OCI-M1 (cell line): ENCODE results near the gene BRIP1.
"Not testable (repeated sequence)": the region's sequence is repeated elsewhere in the genome, so short reads cannot be mapped to it uniquely, and the experiment has no call there.

Source experiments
- DNase-seq: peaks from one replicate; lab custom pipeline; 2025; lab: John Stamatoyannopoulos, UW

BRIP1 gene

DNA sequence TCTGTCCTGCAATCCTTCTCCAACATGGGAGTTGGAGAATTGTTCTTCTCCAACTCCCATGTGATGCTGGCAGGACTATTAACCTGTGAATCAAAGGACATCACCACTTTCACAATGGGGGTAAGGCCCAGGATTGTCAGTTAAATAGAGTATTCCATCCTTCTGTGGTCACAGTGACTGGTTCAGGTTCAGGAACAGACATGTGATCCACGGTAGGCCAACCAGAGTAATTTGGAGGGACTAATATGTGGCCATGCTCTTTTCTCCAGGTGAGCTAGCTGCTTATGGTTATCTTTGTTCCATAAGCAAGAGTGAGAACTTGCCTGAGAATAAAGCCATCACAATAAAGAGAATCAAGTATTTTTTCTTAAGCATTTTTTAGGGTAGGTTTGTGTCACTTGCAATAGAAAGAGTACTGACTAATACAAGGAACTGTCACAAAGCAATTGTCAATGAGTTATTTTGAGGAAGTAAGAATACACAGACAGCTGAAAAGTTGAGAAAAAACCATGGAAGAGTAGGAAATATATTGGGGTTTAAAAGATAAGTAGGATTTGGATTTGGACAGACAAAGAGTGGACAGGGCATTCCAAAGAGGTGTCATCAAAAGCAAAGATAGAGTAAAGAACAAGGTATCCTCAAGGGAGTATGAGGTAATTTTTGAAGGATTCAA lies 63.4 kb downstream of the BRIP1 start:
- peak; percentile 23 for DNase-seq

DNA sequence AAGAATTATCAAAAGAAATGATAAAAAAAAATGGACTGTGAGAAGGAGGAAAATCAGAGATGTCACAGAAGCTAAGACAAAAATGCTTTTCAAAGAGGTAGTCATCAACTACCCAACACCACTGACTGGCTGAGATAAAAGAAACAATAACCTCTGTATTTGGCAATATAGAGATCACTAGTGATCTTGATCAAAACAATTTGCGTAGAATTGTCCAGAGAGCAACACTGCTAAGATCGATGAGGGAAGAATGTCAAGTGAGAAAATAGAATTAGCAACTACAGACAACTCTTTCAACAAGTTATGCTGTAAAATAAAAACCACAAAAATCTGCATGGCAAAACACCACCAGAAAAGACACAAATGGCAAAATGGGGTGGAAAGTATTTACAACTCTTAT lies 66.0 kb downstream of the BRIP1 start:
- DNase-seq: no peak

DNA sequence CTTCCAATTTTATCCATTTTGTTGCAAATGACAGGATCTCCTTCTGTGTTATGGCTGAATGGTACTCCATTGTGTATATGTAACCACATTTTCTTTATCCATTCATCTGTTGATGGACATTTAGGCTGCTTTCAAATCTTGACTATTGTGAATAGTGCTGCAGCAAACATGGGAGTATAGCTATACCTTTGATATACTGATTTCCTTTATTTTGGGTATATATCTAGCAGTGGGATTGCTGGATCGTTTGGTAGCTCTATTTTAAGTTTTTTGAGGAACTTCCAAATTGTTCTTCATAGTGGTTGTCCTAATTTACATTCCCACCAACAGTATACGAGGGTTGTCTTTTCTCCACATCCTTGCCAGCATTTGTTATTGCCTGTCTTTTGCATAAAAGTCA lies 67.8 kb downstream of the BRIP1 start:
- DNase-seq: no peak

DNA sequence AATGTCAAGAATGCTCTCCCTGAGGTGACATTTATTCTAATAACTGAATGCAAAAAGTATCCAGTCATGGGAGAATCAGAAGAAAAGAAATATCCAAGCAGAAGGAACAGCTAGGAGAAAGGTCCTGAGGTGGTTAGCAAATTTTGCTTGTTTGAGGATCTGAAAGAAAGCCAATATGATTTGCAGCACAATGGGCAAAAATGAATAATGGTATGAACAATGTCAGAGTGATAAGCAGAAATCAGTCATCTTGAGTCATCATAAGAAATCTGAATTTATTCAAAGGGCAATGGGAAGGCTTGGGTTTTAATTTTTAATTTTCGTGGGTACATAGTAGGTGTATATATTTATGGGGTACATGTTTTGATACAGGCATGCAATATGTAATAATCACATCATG lies 68.5 kb downstream of the BRIP1 start:
- no peak for DNase-seq

DNA sequence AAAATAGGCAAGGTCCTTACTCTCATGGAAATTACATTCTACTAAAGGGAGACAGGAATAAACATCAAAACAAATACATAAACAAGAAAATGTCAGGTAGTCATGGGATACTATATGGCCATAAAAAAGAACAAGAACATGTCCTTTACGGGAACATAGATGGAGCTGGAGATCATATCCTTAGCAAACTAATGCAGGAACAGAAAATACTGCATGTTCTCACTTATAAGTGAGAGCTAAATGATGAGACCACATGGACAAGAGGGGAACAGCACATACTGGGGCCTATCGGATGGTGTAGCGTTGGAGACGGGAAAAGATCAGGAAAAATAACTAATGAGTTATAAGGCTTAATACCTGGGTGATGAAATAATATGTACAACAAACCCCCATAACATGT lies 69.1 kb downstream of the BRIP1 start:
- no peak for DNase-seq

DNA sequence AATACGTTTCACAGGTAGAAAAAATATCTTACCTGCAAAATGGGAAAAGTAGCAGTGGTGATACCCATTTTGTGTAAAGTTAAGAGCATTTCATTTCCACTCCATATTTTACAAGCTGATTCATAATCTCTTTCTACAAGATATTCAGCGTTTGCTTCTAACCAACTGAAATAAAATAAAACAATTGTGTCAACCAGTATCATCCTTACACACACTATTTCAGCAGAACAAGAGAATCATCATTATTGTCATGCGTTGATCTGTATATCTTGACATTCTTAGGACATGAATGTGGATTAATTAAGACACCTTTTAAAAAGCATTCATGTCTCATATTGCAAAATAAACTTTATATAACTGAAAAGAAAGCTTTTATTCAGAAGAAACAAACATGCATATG lies 69.8 kb downstream of the BRIP1 start:
- no peak for DNase-seq

DNA sequence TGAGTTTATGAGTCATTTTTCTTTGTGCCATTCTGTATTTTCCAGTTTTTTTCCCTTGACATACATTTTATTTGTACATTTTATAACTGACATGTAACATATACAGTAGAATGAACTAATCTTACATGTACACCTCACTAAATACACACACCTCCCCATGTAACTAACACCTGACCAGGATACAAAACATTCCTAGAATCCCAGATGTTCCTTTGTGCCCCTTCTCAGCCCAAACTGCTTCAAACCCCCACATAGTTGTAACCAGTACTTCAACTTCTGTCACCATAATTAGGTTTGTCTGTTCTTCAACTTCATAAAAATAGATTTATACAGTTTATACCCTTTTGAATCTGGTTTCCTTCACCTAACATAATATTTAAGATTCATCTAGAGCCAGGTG lies 73.5 kb downstream of the BRIP1 start:
- DNase-seq: no peak

DNA sequence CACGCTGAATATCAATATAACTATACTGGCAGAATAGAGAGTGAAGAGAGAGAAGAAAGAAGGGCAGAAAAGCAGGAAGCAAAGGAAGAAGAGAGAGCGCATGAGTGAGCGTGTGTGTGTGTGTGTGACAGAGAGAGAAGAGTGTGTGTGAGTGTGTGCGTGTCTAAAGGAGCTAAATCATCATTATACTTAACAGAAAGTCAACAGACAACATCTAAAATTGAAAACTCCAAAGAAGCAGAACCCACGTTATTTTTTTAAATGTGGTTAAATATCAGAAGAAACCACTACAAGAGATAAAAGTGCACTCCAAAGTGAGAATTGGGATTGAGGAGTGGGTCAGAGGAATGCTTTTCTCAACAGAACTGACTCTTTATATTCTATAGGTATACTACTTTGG lies 77.2 kb downstream of the BRIP1 start:
- DNase-seq: no peak

DNA sequence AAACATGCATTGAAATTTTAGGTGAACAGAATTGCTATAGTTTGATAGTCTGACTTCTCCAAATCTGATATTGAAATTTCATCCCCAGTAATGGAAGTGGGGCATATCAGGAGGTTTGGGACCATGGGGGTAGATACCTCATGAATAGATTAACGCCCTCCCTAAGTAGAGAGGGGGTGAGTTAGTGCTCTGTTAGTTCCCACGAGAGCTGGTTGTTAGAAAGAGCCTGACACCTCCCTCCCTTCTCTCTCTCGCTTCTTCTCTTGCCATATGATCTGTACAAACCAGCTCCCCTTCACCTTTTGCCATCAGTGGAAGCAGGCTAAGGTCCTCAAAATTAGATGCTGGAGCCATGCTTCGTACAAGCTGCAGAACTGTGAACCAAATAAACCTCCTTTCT lies 78.8 kb downstream of the BRIP1 start:
- DNase-seq: no peak

DNA sequence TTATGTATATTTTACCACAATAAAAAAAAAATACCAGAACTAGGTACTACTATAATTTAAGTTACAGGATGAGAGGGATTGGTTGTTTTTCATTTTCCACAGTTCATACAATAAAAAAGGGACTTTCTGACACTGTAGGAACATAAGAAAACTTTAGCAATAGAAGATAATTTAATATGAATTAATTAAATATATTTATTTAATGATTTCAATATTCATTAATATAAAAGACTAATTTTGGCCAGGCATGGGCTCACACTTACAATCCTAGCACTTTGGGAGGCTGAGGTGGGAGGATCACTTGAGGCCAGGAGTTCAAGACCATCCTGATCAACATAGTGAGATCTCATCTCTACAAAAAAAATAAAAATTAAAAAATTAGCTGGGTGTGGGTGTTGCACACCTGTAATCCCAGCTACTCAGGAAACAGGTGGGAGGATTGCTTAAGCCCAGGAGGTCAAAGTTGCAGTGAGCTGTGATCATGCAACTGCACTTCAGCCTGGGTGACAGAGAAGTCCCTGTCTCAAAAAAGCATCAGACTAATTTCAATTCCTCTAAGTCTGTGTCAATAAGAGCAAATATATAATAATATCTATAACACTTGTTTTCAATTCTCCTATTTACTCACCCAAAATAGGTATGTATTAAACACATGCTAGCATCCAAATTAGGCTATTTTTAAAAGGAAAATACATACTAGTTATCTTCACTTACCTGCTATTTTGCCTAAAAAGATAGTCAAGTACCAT lies 79.6 kb downstream of the BRIP1 start:
- no peak for DNase-seq

DNA sequence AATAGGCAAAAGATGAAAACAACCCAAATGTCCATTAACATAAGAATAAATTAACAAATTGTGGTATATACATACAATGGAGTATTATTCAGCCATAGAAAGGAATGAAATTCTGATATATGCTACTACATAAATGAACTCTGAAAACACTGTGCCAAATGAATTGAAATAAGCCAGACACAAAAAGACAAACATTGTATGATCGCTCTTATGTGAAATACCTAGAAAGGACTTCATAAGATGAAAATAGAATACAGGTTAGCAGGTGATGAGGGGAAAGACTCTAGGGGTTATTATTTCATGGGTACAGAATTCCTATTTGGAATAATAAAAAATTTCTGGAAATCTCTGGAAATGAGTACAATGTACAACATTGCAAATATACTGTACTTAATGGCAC lies 80.2 kb downstream of the BRIP1 start:
- no peak for DNase-seq

DNA sequence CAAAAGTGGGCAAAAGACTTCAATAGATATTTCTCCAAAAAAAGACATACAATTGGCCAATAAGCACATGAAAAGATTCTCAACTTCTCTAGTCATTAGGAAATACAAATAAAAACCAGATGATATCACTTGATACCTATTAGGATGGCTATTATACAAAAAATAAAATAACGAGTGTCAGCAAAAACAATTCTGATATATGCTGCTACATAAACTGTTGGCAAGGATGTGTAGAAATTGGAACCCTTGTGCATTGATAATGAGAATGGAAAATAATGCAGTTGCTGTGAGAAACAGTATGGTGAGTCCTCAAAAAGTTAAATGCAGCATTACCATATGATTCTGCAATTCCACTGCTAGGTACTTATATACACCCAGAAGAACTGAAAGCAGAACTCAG lies 80.6 kb downstream of the BRIP1 start:
- no peak for DNase-seq

DNA sequence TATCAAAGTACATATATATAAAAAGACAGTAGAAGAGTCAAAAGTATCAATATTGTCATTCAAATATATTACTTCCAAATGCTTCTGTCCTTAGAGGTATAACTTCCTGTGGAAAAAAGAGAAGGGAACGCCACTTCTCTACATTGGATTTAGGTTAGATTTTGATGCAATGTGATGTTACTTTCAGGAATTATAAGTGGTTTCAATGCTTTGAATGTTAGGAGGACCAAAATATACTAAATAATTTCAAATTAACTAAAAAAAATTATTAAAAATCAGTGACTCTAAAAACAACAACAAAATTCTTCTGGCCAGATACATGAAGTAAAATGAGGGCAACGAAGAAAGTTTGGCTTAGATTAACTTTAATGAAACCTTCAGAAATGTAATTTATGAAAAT lies 88.0 kb downstream of the BRIP1 start:
- DNase-seq: no peak

DNA sequence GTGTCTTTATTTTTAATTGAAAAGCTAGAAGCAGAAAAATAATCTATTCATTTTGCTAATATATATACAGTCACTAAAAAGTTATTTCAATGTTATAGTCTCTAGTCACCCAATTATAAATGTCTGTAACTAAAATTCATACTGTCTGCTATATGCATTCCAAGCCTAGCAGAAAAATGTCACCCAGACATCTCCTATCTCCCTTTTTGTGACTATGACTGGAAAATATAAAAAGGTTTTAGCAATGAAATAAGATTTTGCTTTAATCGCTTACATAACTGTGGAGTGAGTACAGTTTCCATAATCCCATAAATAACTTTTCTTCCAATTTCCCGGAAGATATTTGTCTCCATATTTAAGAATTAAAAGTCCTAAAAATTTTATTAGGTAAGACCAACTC lies 88.6 kb downstream of the BRIP1 start:
- no peak for DNase-seq

DNA sequence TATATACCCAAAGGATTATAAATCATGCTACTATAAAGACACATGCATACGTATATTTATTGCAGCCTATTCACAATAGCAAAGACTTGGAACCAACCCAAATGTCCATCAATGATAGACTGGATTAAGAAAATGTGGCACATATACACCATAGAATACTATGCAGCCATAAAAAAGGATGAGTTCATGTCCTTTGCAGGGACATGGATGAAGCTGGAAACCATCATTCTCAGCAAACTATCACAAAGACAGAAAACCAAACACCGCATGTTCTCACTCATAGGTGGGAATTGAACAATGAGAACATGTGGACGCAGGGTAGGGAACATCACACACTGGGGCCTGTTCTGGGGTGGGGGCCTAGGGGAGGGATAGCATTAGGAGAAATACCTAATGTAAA lies 89.2 kb downstream of the BRIP1 start:
- not testable (repeated sequence) for DNase-seq

DNA sequence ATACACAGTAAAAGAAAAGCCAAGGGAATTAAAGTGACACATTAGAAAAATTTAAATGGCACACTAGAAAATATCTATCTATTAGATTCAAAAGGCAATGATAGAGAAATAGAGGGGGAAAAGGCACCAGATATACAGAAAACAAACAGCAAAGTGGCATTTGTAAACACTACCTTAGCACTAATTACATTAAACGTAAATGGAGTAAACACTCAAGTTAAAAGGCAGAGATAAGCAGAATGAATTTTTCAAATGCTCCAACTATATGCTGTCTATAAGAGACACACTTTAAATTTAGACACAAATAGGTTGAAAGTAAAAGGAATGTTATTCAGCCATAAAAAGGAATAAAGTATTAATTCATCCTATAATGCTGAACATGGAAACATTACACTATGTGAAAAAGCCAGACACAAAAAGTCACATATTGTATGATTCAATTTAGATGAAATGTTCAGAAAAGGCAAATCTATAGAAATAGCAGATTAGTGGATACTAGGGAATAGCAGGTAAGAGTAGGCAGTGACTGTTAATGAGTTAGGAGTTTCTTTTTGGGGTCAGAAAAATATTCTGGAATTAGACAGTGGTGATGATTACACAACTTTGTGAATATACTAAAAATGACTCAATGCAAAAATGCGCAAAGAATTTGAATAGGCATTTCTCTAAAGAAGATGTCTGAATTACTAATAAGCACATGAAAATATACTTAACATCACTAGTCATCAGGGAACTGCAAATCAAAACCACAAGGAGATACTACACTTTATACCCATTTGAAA lies 92.4 kb downstream of the BRIP1 start:
- no peak for DNase-seq

DNA sequence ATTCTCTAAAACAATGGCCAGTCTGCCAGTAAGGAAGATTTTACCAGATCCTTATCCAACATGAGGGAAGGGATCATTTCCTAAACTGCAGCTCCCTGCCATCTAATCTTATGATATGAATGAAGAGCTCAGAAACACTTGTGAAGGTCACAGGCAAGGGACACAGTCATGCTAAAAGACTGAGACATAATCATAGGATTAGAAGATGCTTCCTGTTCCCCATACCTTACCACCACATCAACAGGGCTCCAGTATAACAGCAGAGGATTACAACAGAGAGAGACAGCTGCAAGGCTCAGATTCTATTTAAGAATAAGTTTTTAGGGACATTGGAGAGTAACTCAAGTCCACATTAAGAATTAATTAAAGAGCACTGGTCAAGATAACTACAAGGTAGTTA lies 93.3 kb downstream of the BRIP1 start:
- no peak for DNase-seq

DNA sequence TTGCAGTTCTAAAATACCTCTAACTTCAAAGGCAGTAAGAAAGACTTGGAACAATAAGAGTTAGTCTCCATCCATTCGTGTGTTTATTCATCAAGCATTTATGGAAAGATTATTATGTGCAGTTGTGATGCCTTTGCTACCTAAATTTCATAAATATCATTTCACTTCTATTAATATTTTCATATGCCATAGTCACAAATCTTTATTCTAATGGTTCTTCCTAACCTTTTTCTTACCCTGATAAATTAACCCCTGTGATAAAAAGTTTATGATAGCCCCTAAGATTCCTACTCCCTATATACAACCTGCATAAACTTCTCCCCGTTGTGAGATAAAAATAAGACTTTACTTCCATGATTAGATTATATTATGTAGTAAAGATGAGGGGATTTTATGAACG lies 94.9 kb downstream of the BRIP1 start:
- no peak for DNase-seq

DNA sequence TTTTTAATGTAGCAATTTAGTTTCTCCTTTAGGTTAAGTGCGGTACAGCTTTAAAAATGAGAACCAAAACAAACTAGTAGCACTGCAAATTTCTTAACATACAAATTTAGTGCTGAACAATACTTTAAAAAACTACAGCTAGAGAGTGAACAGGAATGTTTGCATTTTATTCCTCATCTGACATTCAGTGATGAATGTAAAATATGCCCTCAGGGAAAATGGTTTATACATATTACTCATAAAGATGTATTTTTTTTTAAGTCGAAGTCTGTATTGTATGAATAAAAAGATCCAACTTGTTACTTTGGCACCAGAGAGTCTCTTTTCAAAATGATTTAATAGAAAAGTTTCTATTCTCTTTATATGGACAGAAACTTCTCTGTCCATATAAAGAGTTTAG lies 96.8 kb downstream of the BRIP1 start:
- no peak for DNase-seq

DNA sequence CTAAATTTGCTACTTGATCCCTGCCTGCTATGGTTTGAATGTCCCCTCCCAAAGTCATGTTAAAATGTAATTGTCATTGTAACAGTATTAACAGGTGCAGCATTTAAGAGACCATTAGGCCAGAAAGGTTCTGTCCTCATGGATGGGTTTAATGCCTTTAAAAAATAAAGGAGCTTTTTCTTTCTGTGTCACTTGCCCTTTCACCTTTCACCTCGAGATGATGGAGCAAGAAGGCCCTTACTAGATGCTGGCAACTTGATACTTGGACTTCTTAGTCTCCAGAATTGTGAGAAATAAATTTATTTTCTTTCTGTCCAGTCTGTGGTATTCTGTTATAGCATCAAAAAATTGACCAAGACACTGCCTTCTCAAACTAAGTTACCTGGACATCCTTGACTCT lies 98.5 kb downstream of the BRIP1 start:
- DNase-seq: no peak

DNA sequence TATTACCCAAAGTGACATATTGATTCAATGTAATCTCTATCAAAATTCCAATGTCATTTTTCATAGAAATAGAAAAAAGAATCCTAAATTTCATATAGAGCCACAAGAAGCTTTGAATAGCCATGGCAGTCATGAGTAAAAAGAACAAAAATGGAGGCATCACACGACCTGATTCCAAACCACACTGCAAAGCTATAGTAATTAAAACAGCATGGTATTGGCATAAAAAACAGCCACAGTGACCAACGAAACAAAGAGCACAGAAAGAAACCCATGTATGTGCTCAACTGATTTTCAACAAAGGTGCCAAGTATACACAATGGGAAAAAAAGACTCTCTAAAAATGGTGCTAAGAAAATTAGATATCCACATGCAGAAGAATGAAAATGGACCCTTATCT lies 101.5 kb downstream of the BRIP1 start:
- no peak for DNase-seq

DNA sequence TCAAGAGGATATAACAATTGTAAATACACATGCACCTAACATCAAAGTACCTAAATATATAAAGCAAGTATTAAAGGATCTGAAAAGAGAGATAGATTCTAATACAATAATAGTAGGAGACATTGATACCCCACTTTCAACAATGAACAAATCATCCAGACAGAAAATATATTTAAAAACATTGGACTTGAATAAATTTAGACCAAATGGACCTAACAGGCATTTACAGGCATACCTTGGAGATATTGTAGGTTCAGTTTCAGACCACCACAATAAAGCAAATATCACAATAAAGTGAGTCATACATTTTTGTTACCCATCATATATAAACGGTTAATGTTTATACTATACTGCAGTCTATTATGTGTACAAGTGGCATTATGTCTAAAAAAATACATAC lies 104.0 kb downstream of the BRIP1 start:
- no peak for DNase-seq

DNA sequence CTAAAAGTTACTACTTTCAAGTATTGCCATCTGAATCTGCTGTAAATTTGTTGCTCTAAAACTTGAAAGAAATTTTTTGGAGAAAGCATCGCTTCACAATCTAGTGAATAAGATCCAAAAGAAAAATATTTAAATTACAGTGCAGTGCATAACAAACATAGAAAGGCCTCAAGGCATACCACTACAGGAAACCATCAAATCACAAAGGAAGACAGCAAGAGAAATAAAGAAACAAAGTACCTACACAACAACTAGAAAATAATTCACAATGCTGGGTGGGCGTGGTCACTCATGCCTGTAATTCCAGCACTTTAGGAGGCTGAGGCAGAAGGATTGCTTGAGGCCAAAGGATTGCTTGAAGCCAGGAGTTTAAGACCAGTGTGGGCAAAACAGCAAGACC lies 104.9 kb downstream of the BRIP1 start:
- no peak for DNase-seq
